SKM-1 treated with dmso at 0.1 percent for 144 hours (cell line): ENCODE results near the gene SLC25A25.

Source experiments
- DNase-seq: peaks from one replicate; lab custom pipeline; 2025; ENCODE audit not compliant: unreplicated experiment; lab: John Stamatoyannopoulos, UW

Gene SLC25A25

DNA sequence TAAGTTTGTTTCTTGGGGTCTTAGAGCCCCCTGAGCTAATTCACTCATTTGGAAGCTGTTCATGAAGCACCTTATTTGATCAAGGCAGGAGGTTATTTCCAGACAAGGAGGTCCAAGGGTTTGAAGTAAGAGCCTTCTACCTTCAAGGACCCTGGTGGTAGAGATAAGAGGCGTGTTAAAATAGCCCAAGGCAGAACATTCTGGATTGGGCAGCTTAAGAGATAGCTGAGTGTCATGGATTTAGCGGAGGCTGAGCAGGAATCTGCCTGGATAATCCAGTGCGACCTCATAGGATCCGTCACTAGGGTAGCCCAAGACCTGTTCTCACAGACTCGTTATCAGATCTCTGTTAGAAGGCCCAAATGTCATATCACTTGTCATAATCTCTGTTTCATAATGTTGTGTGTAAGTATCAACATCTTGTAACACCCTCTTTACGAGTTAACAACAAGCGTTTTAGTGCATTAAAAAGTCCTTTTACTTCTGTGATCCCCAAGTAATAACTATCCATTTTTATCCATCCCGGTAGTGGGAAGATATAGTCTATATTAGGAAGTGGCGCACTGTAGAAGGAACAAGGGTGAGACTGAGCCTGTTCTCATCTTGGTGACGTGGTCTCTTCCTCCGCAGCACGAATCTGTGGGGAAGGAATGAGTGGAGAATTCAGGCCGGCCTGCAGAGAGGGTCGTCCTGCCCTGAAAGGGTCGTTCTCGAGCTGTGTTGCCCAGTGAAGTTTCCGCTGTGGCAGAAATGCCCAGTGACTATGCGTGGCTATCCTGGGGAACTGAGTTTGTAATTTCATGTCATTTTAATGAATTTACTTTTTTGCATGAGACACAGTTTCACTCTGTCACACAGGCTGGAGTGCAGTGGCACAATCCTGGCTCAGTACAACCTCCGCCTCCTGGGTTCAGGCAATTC, 28.8 kb downstream of the SLC25A25 start:
- DNase-seq = no peak

- DNase-seq = no peak
Measured at GRCh38 chr9:128097543-128098296, 29.7 kb downstream of the SLC25A25 start.

GRCh38 chr9:128098297-128099230, 30.5 kb downstream of the SLC25A25 start:
- peak; percentile 98 for DNase-seq

DNA sequence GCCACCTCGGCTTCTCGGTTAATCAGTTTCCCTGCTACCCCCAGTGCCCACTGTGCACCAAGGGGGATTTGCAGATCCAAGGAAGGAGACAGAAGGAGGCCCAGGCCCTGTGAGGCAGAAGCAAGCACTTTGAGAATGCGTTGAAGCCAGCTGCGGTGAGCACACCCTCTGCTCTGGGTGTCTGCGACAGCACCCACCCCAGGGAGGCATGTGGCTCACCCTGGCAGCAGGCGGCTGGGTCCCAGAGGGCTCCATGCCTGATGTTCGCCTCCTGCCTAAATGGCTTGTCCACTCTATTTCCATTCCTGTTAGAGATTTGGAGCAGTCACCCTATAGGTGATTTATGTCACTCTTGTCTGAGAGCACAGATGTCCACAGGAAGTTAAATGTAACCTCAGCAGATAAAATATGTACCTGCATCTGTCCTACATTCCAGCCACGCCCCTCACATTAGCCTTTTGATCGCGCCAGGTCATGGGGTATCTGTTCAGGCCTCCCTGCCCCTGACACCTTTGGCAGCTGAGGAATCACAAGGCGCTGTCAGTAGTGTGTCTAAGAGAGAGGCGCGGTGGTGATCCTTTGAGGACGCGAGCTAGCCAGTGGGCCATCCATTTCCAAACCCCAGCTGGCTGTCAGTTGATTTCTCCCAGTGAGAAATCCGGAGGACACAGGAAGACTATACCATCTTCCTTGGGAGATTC, 31.3 kb downstream of the SLC25A25 start:
- DNase-seq = no peak

DNA sequence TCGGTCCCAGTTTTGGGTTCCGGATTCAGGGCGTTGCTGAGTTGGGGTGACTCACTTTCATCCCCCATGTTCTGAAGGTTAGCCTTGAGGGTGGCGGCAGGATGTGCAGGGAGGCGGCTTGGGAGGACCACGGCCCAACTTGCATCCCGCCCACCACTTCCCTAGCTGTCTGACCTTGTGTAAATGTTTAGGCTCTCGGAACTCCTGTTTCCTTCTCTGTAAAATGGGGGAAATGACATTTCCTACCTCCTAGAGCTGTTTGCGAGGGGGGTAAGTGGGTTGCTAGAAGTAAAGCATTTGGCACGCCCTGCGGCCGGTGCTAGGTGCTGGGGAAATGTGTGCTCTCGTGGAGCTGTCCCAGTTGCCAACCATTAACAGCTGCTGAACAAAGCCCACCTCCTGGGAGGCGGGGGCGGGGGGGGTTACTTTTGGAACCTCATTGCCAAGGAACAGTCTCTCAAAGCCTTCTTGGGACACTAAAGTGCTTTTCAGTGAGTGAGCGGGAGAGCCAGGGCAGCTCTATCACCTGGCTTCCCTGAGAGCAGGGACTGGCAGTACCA, 32.0 kb downstream of the SLC25A25 start:
- DNase-seq = no peak

GRCh38 chr9:128100581-128100980, 32.5 kb downstream of the SLC25A25 start:
- no peak for DNase-seq

- no peak for DNase-seq
Measured at GRCh38 chr9:128101231-128101661, 33.2 kb downstream of the SLC25A25 start.

DNA sequence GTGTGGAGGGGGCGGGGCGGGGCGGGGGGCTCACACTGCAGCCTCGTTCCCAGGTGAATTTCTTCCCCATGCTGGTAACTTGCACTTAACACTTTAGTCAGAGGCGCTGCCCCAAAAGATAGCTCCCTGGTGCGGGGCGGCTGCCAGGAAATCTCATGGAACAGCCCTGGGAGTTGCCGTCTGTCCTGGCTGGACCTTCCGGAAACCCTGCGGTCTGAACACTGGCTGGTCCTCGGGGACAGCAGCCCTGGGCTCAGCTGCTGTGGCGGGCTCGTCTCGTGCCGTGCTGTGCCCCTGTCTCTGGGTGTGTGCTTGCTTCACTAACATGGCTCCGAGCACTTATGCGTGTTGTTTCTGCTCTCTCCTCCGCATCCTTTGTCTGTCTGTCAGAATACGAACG, 33.7 kb downstream of the SLC25A25 start:
- DNase-seq = no peak

DNA sequence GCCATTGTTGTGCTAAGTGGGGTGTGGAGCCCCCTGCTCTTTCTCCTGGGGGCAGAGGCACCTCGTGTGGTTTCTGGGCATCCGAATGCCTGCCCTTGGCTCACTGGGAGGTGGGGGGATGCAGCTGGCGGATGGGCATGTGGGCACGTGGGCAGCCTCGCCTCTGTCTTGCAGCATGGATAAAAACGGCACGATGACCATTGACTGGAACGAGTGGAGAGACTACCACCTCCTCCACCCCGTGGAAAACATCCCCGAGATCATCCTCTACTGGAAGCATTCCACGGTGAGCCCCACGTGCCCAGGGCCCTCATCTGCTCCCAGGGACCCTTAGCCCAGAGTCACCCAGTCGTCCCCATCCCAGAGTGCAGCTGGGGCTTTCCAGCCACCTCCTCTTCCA, 34.2 kb downstream of the SLC25A25 start:
- no peak for DNase-seq

DNA sequence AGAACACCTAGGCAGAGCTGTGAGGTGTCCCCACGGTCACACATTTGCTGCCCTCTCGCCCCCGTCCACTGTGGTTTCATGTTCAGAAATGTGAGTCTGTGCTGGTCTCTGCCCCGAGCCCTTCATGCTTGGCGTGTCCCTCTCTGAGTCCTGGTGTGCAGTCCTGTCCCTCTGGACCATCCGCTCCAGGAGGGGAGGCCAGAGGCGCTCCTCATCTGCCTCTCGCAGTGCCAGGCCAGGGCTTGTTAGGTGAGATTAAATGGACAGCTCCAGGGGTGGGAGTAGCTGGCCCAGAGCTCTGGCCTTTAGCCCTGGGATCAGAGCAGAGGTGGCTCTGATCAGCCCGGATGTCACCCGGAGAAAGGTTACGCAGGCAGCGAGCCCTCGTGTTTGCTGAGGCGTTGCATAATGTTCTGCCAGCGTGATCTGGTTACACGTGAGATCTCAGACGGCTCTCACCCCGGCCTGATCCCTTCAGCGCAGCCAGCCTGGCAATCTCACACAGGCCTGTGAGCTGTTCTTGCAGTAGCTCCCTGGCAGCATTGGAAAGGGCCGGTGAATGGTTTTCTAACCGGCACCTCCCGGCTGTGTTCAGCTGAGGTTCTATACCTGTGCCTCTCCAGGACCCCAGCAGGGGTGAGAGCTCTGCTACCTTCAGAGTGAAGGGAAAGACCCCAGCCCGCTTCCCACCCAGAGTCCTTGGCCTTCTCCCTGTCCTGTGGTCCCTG, 35.0 kb downstream of the SLC25A25 start:
- DNase-seq = no peak

DNA sequence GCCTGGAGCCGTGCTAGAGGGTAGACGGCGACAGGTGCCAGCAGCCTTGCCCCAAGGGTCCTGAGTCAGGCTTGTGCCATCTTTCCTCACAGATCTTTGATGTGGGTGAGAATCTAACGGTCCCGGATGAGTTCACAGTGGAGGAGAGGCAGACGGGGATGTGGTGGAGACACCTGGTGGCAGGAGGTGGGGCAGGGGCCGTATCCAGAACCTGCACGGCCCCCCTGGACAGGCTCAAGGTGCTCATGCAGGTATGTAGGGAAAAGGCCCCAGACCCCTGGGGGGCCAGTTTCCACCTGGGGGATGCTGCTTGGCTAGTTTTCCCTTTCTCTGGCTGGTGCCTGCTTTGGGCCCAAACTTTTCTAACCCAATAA, 35.5 kb downstream of the SLC25A25 start:
- no peak for DNase-seq

DNA sequence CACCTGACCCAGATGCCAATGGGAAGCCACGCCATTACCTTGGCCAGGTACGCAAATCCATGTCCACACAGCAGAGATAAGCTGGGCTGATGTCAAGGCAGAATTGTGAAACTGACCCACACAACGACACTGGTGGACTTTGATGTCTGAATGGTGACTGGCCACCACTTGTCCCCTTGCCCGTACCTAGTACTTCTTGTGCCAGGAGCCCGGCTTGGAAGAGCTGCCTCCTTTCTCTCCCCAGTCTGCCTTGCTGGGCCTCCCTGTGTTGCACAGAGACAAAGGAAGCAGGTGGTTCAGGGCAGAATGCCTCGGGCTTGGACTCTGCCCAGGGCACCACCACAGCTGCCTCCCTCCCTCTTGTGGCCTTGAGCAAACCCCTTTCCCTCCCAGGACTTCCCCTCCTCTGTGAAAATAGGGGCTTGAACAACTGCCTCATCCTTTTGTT, 36.2 kb downstream of the SLC25A25 start:
- DNase-seq = no peak

GRCh38 chr9:128105538-128106175, 37.6 kb downstream of the SLC25A25 start:
- DNase-seq = no peak

- DNase-seq = no peak
Measured at GRCh38 chr9:128106181-128106939, 38.3 kb downstream of the SLC25A25 start.

DNA sequence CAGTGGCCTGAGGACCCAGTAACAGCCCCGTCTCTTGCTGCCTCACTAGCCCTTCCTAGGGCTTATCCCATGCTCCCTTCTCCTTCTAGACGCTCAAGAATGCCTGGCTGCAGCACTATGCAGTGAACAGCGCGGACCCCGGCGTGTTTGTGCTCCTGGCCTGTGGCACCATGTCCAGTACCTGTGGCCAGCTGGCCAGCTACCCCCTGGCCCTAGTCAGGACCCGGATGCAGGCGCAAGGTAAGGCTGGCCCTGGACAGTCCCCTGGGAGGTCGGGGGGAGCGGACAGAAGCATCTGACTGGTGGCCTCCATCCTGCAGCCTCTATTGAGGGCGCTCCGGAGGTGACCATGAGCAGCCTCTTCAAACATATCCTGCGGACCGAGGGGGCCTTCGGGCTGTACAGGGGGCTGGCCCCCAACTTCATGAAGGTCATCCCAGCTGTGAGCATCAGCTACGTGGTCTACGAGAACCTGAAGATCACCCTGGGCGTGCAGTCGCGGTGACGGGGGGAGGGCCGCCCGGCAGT, 39.0 kb downstream of the SLC25A25 start:
- DNase-seq = no peak

GRCh38 chr9:128107468-128108268, 39.6 kb downstream of the SLC25A25 start:
- no peak for DNase-seq
